T-helper 1 cell (primary cell): ENCODE data around the gene IER3.
A peak's percentile ranks its signal among the peaks of the same experiment; 100 is the strongest.
"Not testable (repeated sequence)": the region's sequence is repeated elsewhere in the genome, so short reads cannot be mapped to it uniquely, and the experiment has no call there.

Experiments
- DNase-seq, 5 donors: peaks; one replicate each; pipeline ENCODE4 v3.0.0-alpha.2; 2012 to 2020

The IER3 gene

DNA sequence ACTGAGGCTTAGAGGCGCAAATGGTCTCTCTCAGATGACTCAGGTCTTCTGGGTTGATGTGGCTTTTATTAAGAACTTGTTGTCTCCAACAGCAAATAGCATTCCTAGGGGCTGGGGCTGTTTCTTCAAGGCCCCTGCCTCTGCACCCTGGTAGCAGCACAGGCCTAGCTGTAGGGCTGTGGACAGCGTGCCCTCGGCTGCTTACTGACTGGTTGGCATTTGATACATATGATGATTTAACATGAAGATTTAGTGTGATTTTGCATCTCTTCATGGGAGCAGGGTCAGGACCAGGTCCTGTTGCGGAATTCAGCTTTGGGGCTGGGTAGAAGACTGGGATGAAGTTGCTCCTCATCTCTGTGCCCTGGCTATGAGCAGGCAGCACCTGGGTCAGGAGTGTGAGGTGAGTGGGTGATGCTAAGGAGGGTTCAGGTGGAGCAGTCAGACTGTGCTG is 24.3 kb upstream of the IER3 start:
- DNase-seq = no peak

DNA sequence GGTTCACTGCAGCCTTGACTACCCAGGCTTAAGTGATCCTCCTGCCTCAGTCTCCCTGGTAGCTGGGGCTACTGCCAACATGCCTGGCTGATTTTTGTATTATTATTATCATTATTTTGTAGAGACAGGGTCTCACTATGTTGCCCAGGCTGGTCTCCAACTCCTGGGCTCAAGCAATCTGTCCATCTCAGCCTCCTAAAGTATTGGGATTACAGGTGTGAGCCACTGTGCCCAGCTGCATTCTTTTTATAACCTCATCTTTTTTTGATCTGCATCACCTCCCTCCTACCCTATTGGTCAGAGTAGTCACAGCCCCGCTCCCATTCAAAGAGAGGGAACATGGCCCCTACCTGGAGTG is 23.6 kb upstream of the IER3 start:
- DNase-seq = no peak

DNA sequence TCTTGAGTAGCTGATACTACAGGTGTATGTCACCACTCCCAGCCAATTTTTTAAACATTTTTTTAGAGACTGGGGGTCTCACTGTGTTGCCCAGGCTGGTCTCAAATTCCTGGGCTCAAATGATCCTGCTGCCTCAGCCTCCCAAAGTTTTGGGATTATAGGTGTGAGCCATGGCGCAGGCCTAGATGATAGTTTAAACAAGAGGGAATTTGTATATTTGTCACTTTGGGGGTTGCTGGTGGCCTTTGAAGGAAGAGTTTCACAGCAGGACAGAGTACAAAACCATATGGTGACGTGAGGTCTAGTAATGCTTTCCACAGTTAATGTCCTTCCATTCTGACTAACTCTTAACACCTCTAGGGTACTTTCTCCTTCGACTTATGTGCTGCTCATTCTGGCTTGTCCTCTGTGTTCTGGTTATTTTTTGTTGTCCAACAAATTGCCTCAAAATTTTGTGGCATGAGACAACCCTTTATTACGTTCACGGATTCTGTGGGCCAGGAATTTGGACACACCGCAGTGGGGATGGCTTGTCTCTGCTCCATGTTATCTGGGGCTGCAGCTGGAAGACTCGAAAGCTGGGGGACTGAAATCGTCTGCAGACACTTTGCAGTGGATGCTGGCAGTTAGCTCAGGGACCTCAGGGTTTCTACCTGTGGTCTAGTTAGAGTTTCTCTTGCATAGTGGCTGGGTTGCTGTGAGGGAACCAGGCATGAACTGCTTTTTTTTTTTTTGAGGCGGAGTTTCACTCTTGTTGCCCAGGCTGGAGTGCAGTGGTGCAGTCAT is 23.0 kb upstream of the IER3 start:
- DNase-seq = peak in 1 of 5 donors; percentile 62

DNA sequence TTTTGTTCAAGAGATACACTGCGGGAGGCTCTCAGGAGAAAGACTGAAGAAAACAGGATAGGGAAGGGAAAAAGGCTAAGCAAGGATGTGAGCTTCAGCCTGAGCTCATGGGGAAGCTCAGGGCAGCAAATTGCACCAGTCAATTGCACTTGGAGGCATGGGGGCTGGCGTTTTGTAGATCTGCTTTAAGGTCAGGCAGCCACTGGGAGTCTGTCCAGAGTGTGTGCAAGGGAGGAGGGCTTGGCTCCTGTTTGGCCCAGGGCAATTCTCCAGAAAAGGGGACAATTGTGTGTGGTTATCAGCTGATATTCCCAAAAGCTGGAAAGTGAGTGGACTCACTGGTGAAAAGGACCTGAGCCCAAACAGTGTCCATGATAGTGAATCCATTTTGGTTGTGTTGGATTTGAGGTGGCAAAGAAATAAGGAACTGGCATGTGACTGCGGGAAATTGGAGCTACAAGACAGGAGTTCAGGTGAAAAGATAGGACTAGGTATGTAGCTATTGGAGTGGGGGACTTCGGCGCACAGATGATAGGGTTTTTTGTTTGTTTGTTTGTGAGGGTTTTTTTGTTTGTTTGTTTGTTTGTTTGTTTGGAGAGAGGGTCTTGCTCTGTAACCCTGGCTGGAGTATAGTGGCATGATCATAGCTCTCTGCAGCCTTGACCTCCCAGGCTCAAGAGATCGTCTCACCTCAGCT is 22.3 kb upstream of the IER3 start:
- DNase-seq = no peak

DNA sequence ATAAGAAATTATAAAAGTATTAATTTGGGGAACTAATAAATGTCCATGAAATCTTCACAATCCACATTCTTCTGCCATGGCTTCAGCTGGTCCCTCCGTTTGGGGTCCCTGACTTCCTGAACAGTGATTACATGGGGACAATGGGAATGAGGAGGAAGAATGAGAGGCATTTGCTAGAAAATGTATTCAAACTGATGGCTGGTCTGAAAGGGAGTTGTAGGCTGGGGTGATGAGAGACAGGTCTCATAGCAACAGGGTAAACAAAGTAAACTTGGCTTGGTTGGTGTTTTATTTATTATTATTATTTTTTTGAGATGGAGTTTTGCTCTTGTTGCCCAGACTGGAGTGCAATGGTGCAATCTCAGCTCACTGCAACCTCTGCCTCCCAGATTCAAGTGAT is 21.1 kb upstream of the IER3 start:
- not testable (repeated sequence) for DNase-seq

DNA sequence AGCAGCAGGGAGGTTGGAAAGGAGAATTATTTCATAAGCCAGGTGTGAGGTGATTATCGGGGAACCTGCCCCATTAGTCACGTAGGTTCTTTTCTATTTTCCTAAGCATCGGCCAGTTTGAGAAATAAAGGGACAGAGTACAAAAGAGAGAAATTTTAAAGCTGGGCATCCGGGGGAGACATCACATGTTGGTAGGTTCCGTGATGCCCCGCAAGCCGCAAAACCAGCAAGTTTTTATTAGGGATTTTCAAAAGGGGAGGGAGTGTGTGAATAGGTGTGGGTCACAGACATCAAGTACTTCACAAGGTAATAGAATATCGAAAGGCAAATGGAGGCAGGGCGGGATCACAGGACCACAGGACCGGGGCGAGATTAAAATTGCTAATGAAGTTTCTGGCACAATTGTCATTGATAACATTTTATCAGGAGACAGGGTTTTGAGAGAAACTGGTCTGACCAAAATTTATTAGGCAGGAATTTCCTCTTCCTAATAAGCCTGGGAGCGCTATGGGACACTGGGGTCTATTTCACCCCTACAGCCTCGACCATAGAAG is 20.2 kb upstream of the IER3 start:
- DNase-seq = not testable (repeated sequence)

DNA sequence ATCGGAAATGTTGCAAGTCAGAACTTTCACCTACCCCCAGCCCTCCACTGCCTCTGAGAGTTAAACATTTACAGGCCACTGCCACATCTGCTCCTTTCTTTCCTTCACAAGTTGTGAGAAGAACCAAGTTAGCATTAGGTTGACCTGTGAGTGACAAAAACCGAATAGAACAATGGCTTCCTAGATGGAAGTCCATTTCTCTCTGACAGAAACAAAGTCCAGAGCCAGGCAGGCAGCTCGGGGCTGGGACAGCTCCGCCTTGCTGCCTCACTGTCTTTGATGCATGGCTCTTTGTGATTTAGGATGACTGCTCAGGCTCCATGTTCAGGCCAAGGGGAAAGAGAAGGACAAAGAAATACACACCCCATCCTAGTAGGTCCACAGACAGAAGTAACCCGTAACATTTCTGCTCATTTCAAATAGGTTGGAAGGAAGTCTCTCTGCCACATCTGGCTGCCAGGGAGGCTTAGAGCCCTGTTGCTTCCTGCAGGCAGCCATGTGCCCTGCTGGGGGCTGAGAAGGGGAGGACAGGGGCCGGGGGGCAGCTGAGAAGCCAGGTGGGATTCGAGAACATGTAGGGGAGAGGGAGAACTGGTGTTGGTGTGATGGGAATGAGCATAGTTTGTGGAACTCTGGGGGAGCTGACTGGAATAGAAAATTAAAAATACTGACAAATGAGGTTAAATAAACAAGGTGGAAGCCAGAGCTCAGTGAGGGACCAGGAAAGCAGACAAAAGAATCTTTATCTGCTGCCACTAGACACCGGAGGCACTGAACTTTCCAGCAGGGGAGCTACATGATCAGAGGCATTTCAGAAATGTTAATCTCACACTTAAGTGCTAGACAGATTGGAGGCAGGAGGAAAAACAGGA is 19.5 kb upstream of the IER3 start:
- DNase-seq = no peak

DNA sequence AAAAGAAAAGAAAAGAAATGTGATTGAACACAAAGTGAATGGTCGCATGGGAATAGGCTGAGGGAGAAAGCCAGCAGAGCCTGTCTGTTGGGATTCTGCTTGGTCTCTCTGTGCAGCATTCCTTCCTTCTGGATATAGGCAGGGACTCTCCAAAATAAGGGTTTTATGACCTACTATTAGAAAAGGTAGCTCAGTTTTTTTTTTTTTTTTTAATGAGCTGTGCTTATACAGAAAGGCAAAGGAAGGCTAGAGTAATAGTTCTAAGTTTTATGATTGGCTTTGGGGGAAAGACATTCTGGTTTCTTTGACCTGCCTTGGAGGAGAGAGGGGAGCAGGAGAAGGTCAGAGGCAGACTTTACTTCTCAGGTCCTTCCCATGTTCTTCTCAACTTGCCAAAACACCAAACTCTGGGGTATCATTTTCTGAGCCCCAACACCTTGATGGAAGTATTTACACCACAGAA is 18.8 kb upstream of the IER3 start:
- DNase-seq = no peak

DNA sequence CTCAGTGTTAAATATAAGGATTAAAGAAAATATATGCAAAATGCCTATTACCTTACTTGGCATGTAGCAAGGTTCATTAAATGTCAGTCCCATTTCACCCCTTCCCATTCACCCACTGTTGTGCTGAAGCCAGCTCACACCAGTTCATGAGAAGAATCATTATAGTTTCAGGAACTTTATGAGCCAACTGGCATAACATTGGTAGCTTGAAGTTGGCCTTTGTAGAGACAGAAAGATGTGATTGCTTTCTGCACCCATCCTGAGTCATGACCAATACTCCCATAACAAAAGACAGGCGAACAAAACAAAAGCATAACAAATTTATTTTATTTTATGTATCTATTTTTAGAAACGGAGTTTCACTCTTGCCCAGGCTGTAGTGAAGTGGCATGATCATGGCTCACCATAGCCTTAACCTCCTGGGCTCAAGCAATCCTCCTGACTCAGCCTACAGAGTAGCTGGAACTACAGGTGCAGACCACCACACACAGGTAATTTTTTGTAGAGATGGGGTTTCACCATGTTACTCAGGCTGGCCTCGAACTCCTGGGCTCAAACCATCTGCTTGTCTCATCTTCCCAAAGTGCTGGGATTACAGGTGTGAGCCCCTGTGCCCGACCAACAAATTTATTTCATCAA is 17.6 kb upstream of the IER3 start:
- no peak for DNase-seq

DNA sequence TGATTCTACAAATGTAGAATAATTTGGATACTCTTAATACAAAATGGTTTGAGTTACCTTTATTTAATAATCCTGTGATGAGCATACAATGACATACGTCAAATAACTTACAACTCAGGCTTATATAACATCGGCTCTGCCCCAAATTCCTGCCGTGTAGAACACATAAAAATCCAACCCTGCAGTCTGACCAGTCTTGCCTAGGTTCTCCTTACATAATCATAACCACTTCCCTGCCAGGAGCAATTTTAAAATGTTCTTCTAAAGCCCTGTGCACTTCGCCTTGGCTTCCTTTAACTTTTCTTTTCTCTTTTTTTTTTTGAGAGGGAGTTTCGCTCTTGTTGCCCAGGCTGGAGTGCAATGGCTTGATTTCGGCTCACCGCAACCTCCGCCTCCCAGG is 16.2 kb upstream of the IER3 start:
- DNase-seq = no peak

DNA sequence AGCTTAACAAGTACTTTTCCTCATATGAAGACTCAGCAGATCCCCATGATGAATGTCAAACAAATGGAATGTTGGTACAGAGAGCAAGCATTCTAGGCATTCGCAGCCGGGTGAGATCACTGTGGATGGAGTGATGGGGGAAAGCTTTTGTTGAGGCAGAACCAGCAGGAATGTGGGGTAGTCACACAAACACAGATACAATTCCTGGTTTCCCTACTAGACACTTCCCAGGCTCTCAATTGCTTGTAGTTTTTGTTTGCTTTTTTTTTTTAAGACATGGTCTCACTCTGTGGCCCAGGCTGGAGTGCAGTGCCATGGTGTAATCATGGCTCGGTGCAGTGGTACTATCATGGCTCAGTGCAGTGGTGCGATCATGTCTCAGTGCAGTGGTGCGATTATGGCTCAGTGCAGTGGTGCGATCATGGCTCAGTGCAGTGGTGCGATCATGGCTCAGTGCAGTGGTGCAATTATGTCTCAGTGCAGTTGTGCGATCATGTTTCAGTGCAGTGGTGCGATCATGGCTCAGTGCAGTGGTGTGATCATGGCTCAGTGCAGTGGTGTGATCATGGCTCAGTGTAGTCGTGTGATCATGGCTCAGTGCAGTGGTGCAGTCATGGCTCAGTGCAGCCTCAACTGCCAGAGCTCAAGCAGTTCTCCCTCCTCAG is 15.4 kb upstream of the IER3 start:
- no peak for DNase-seq

DNA sequence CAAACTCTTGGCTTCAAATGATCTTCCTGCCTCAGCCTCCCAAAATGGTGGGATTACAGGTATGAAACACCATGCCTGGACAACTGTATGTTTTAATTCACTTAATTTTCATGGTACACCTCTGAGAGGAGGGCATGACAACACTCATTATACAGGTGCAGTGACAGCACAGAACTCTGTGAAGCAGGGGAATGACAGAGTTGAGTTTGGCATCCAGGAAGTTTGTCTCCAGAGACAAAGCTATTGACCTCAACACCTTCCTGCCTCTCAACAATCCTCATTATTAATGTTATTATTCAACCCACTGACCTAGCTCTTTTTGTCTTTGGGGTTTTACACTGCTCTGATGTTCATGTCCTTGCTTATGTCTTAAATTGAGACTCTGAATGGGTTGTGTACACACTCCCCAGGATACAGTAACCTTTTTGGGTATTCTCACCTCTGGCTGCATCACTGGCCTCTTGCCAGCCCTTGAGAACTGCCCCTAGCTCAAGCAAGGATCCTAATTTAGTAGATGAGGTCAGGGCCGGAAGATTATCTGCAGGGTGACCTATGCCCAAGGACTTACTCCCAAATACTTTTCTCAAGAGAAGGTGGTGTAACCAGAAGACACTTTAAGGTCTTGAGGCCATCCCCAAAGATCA is 13.0 kb upstream of the IER3 start:
- no peak for DNase-seq

DNA sequence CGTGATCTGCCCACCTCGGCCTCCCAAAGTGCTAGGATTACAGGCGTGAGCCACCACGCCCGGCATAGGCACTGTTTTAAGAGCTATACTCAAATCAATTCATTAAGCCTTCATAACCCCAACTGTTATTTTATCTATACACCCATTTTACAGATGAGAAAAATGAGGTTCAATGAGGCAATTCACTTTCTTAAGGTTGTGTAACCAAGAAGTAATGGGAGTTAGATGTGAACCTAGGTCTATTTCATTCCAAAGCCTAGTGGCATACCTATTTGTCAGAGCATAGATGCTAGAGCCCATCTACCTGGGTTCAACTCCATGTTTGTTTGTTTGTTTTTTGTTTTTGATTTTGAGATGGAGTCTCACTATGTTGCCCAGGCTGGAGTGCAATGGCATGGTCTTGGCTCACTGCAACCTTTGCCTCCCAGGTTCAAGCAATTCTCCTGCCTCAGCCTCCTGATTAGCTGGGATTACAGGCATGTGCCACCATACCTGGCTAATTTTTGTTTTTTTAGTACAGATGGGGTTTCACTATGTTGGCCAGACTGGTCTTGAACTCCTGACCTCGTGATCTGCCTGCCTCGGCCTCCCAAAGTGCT is 12.2 kb upstream of the IER3 start:
- not testable (repeated sequence) for DNase-seq

DNA sequence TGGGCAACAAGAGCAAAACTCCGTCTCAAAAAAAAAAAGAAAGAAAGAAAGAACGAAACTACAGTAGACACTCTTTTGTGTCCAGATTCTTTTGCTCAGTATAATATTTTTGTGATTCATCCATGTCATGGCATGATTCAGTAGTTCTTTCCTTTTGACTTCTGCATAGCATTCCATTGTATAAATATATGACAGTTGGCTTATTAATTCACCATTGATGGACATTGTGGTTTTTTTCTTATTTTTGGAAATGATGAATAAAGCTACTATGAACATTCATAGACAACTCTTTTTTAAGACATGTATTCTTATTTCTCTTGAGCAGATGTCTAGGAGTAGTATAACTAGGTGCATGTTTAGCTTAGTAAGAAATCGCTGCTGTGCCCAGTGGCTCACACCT is 10.3 kb upstream of the IER3 start:
- DNase-seq = no peak

DNA sequence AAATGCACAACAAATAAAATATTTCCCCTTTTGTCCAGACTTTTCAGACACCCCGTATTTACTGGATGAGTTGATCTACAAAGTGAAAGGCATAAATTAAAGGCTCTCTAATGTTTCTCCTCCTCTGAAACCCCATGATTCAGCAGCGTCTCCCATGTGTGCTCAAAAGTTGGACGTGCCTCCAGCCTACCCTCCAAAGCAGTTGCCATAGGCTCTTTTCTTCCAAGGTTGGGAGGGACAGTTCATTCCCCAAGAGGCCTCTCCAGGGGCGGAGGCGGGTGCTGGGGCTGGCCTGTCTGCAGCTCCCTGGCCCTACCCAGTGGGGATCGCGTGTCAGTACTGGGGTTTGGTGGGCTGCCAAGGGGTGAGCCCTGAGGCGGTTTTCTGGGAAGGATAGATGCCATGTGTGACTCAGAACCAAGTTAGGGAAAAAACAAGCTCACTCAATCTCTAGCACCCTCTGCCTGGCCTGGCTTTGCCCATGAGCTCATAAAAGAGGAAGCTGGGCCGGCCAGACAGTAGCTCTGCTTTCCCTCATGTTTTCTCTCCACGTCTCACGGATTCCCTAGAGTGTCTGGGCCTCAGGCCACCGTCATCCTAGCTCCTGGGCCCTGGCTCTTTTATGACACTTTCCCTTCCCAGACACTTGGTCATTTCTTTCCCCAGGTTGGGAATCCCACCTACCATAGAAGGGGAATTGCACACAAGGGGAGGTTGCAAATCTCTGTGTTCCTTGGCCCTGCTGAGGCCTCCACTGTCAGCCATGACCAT is 8.0 kb upstream of the IER3 start:
- no peak for DNase-seq

DNA sequence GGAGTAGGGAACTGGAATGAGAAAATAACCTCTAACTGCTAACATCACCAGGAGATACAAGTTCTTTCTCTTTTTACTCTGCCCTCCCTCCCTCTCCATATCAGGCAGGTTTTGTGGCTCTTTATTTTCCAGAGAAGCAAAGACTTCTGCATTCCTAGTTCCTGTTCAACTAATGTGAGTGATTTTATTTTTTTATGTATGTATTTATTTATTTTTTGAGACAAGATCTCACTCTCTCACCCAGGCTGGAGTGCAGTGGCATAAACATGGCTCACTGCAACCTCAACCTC is 6.0 kb upstream of the IER3 start:
- no peak for DNase-seq

DNA sequence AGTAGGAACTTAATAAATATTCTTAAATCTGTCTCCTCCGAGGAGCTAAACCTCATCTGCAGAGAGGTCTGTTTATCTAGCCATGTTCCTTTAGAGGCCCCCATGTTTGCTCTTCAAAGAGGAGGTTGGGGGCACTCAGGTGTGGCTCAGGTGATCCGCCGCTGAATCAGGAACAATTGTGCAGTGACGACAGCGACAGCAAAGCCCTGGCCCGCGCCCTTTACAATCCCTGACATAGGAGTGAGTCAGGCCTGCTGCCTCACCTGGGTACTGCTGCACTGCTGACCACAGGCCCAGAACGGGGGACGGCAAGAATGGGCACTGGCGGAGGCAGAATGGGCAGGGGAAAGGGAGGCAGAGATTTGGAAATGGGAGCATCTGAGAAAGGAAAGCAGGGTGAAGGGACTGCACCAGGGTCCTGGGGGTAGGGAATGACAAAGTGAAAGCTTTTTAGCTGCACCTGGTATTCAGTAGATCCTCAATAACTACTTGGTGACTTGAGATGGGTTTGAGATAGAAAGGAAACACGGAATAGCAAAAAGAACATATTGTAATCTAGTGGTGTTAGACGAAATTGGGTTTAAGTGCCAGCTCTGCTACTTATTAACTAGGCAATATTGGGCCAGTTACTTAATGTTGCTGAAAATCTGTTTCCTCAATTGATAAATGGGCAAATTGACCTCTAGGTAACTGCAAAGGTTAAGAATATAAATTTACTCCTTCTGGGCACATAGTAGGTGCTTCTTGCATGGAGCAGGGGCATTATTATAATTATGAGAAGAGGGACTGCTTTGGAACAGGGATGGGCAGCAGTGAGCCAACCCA is 5.4 kb upstream of the IER3 start:
- DNase-seq = no peak

DNA sequence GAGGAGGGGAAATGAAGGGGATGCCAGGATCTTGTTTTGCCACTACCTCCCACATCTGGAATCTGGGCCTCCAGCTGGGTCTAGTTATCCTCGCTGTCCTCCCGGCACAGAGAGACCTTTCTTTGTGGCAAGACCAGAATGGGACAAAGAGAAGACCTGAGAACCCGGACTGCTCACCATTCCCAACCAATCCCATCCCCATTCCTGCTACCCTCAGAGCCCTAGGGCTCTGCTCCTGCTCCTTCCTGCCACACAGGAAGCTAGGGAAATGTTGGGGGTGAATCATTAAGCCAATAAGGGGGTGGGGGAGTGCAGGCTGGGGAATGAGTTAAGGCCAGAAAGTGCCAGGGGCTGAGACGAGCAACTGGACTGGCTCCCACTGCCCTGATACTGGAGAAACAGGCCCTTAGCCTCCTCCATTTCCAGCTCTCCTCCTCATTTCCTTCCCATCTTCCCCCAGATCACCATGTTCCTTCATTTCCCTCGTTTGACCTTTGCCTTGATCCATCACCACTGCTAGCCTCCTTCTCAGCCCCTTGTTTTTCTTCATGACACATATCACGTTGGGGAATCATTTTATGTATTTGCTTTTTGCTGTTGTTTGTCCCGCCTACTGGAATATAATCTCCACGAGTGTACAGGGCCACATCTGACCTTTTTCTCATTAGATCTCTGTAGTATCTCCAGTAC is 4.6 kb upstream of the IER3 start:
- DNase-seq = no peak
